Measurements from ENCODE around the gene POMC. TPM values are rescaled to one million over a fixed set of nuclear protein-coding genes. Genes with fewer than 3 reads are reported as not detected.
"Not testable (repeated sequence)": the region's sequence is repeated elsewhere in the genome, so short reads cannot be mapped to it uniquely, and the experiment has no call there.

POMC gene
- total RNA-seq, 4 donors from 2014 or later: 1.4 to 26.9 (median 6.4) TPM

DNA sequence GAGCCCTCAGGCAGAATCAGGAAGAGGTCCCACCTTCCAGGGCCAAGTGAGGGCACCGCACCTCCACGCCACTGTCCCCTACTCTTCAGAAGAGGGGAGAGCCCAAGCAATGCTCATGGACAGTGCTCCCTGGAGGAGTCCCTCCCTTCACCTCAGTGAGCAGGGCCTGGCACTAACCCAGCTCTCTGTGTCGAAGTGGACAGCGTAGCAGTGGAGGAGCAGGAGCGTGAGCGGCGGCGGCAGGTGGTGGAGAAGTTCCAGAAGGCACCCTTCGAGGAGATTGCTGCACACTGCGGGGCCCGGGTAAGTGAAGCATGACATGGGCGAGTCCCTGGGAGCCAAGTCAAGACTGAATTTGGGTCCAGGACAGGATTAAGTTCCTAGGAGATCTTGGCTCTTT, 16.7 kb downstream of the POMC start:
- Histone ChIP-seq H3K27ac (no peak overlapping the region), H3K36me3 (no peaks in the 10 kb centered on the region), H3K27me3 (no peaks in the 10 kb centered on the region), H3K4me1 (no peaks in the 10 kb centered on the region), H3K4me3 (no peak overlapping the region), H3K9me3 (no peaks in the 10 kb centered on the region)
- DNase-seq: no peak
- no peak for TF ChIP-seq POLR2A (IDR thresholded peaks at IDR 0.05)
- TF ChIP-seq, protein P1, sequence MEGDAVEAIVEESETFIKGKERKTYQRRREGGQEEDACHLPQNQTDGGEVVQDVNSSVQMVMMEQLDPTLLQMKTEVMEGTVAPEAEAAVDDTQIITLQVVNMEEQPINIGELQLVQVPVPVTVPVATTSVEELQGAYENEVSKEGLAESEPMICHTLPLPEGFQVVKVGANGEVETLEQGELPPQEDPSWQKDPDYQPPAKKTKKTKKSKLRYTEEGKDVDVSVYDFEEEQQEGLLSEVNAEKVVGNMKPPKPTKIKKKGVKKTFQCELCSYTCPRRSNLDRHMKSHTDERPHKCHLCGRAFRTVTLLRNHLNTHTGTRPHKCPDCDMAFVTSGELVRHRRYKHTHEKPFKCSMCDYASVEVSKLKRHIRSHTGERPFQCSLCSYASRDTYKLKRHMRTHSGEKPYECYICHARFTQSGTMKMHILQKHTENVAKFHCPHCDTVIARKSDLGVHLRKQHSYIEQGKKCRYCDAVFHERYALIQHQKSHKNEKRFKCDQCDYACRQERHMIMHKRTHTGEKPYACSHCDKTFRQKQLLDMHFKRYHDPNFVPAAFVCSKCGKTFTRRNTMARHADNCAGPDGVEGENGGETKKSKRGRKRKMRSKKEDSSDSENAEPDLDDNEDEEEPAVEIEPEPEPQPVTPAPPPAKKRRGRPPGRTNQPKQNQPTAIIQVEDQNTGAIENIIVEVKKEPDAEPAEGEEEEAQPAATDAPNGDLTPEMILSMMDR (IDR thresholded peaks at IDR 0.05): no peak
- intact Hi-C loops (cut with DNase I; ENCODE audit: low total_unique reads): no loop called here

DNA sequence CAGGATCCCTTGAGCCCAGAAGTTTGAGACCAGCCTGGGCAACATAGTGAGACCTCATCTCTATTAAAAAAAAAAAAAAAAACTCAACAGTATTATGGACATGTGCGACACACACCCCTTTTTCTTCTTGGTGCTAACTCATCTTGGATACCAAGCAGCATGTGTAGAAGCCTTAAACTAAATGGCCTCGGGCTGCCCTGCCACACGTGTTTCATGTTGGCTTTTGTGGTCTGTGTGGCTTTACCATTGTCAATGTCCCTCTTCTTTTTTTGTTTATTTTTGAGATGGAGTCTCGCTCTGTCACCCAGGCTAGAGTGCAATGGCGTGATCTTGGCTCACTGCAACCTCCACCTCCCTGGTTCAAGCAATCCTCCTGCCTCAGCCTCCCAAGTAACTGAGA, 17.4 kb downstream of the POMC start:
- H3K9me3 ChIP-seq; H3K4me3 ChIP-seq; intact Hi-C loops (cut with DNase I; ENCODE audit: low total_unique reads); H3K27me3 ChIP-seq; H3K4me1 ChIP-seq; H3K36me3 ChIP-seq; H3K27ac ChIP-seq; DNase-seq: not testable (repeated sequence)

DNA sequence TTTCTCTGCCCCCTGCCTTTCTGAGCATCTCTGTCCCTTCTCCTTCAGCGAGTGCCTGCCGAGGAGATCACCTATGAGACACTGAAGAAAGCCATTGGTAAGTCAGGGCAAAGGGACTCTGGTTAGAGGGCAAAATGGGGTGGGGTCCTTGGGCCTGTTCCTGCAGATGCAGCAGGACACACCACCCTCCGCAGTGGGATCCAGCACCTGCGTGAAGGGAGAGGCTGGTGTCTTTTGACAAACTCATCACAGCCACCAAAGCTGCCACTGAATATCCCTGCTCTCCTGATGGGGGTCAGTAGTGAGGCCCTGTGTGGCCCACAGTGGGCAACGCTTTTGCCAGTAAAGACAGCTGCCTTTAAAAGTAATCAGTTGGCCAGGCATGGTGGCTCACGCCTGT, 18.7 kb downstream of the POMC start:
- H3K27ac ChIP-seq: no peak overlapping the region
- intact Hi-C loops (cut with DNase I; ENCODE audit: low total_unique reads): no loop called here
- H3K27me3 ChIP-seq: no peaks in the 10 kb centered on the region
- TF ChIP-seq, protein P1 (IDR thresholded peaks at IDR 0.05): no peak
- no peak for TF ChIP-seq POLR2A (IDR thresholded peaks at IDR 0.05)
- H3K4me3 ChIP-seq: no peak overlapping the region
- no peaks in the 10 kb centered on the region for H3K4me1 ChIP-seq
- no peaks in the 10 kb centered on the region for H3K9me3 ChIP-seq
- no peaks in the 10 kb centered on the region for H3K36me3 ChIP-seq
- DNase-seq: no peak

DNA sequence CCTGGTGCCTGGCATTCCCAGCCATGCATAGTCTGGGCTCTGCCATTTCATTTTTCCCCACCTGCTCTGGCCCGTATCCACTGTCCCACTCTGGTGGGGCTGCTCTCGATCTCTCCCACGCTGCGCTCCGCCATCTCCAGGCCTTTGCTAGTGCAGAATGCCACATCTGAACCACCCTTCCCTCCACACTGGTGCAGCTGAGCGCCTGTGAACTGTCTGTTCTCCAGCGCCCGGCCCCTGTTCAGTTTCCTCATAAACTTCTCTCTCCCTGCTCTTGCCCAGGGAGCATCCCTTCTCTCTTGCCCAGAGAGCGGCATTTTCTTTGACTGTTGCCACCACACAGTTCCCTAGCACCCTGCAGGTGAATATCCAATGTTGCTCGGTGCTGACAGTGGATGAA, 21.5 kb downstream of the POMC start:
- no peak for TF ChIP-seq POLR2A (IDR thresholded peaks at IDR 0.05)
- TF ChIP-seq, protein P1 (IDR thresholded peaks at IDR 0.05): no peak
- H3K27me3 ChIP-seq: no peaks in the 10 kb centered on the region
- no peak overlapping the region for H3K27ac ChIP-seq
- no peaks in the 10 kb centered on the region for H3K36me3 ChIP-seq
- H3K4me1 ChIP-seq: no peaks in the 10 kb centered on the region
- no peak overlapping the region for H3K4me3 ChIP-seq
- H3K9me3 ChIP-seq: no peaks in the 10 kb centered on the region
- intact Hi-C loops (cut with DNase I; ENCODE audit: low total_unique reads): no loop called here
- DNase-seq: no peak

DNA sequence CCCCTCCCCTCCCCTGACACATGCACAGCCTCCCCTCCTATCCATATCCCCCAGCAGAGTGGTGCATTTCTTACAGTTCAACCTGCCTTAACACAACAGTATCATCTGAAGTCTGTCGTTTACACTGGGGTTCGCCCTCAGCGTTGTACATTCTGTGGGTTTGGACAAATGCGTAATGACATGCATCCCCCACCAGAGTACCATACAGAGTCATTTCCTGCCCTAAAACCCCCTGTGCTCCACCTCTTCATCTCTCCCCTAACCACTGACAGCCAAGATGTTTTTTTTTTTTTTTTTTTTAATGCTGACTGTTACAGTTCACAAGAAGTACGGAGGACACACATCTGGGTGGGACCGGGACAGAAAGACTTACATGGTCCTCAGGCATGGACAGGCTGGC, 22.6 kb downstream of the POMC start:
- no peak overlapping the region for H3K27ac ChIP-seq
- no peaks in the 10 kb centered on the region for H3K9me3 ChIP-seq
- H3K36me3 ChIP-seq: no peaks in the 10 kb centered on the region
- H3K27me3 ChIP-seq: no peaks in the 10 kb centered on the region
- H3K4me1 ChIP-seq: no peaks in the 10 kb centered on the region
- no peak overlapping the region for H3K4me3 ChIP-seq
- intact Hi-C loops (cut with DNase I; ENCODE audit: low total_unique reads): no loop called here
- DNase-seq: no peak
- TF ChIP-seq, protein P1 (IDR thresholded peaks at IDR 0.05): no peak
- TF ChIP-seq POLR2A (IDR thresholded peaks at IDR 0.05): no peak

DNA sequence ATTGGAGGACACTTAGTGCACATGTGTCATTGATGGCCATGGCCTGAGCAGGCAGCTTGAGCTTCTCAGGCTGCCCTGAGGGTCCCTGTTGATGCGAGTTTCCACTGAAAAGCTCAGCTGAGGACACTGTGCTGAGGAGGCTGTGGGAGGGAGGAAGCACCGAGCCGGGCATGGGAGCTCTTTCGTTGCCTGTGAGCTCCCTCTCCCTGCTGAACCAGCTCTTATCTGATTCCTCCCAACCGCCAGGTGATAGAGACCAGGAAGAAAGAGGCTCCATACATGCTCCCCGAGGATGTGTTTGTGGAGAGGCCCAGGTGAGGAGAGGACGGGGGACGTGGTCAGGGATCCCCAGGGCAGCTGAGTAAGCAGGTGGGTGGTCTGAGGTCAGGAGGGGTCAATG, 27.3 kb downstream of the POMC start:
- DNase-seq: no peak
- no peaks in the 10 kb centered on the region for H3K27me3 ChIP-seq
- H3K27ac ChIP-seq: no peak overlapping the region
- no peaks in the 10 kb centered on the region for H3K9me3 ChIP-seq
- TF ChIP-seq, protein P1 (IDR thresholded peaks at IDR 0.05): no peak
- no peak for TF ChIP-seq POLR2A (IDR thresholded peaks at IDR 0.05)
- intact Hi-C loops (cut with DNase I; ENCODE audit: low total_unique reads): no loop called here
- H3K4me1 ChIP-seq: no peaks in the 10 kb centered on the region
- H3K4me3 ChIP-seq: no peak overlapping the region
- H3K36me3 ChIP-seq: no peaks in the 10 kb centered on the region

DNA sequence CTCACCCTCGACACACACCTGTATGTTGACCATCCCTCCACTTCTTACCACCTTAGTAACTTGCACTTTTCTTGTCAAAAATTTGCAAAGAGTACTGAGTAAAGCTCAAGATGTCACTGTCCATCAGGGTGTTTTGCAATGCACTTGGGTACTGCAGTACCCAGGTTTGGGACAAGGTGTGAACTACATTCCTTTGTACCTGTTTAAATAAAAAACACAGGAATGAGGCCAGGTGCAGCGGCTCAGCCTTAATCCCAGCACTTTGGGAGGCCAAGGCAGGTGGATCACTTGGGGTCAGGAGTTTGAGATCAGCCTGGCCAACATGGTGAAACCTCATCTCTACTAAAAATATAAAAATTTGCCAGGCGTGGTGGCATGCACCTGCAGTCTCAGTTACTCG, 27.8 kb downstream of the POMC start:
- DNase-seq; H3K4me1 ChIP-seq; H3K9me3 ChIP-seq; H3K27ac ChIP-seq; H3K4me3 ChIP-seq; intact Hi-C loops (cut with DNase I; ENCODE audit: low total_unique reads); H3K36me3 ChIP-seq; H3K27me3 ChIP-seq: not testable (repeated sequence)
